ENCODE data around the gene KAZN. TPM values are rescaled to one million over a fixed set of nuclear protein-coding genes. Genes with fewer than 3 reads are reported as not detected.

Gene KAZN
- total and polyA plus RNA-seq, 2 of the 8 experiments (the other 6 are each of a cell fraction or from before 2014, with no cell fraction given): 3.7 to 11.8 TPM

DNA sequence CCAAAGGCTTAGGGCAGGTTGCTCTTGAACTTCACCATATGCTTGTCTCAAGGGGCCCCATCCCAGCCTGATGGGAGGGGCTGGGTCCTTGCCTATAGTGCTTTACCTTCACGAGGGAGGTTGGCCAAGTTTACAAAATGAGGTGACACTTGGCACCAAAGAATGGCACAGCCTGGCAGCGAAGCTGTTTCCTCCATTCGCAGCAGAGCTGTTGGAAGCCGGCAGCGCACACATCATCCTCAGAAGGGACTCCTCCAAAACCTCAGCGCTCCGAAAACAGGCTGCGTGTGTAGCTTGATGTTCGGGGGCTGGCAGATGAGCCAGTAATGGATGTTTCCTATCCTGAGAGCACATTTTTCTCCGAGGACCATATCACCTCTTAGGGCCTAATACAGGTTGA lies 116.8 kb downstream of the KAZN start (continued):
- TF ChIP-seq E2F6 (IDR thresholded peaks at IDR 0.05) (no peak), TEAD4 (IDR thresholded peaks at IDR 0.05; ENCODE audit: low read depth, low read length) (no peak), RXRA (IDR thresholded peaks at IDR 0.05; ENCODE audit: insufficient read depth, low read depth, low read length) (no peak), RBBP5 (IDR thresholded peaks at IDR 0.05; ENCODE audit: borderline replicate concordance, low read depth, low read length) (no peak), CBX5 (IDR thresholded peaks at IDR 0.05; ENCODE audit: low read depth, low read length) (no peak), CHD7 (IDR thresholded peaks at IDR 0.05; ENCODE audit: insufficient replicate concordance, low read length) (no peak), MAFK (IDR thresholded peaks at IDR 0.05; ENCODE audit: low read depth, low read length) (no peak)
